Measurements from ENCODE around the gene TMEM39B.
"Not testable (repeated sequence)": the region's sequence is repeated elsewhere in the genome, so short reads cannot be mapped to it uniquely, and the experiment has no call there.

TMEM39B gene

DNA sequence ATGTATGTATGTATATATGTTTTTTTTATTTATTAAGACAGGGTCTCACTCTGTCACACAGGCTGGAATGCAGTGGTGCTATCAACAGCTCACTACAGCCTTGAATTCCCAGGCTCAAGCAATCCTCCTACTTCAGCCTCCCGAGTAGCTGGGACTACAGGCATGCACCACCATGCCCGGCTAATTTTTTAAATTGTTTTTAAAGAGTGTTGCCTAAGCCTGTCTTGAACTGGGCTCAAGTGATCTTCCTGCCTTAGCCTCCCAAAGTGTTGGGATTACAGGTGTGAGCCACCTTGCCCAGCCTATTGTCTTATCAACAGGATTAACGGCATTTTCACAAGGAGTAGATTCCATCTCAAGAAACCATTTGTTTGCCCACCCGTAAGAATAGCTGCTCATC, 40.7 kb downstream of the TMEM39B start:
- DNase-seq, result not testable (repeated sequence)

DNA sequence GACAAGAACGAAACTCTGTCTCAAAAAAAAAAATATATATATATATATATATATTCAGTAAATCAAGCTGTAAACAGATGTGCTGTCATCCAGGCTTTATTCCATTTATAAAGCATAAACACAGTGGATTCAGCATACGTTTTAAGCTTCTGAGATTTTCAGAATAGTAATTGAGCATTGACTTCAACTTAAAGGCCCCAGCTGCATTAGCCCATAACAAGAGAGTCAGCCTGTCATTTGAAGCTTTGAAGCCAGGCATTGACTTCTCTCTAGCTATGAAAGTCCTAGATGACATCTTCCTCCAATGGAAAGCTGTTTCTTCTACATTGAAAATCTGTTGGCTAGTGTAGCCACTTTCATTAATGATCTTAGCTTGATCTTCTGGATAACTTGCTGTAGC, 41.7 kb downstream of the TMEM39B start:
- DNase-seq, result no peak

DNA sequence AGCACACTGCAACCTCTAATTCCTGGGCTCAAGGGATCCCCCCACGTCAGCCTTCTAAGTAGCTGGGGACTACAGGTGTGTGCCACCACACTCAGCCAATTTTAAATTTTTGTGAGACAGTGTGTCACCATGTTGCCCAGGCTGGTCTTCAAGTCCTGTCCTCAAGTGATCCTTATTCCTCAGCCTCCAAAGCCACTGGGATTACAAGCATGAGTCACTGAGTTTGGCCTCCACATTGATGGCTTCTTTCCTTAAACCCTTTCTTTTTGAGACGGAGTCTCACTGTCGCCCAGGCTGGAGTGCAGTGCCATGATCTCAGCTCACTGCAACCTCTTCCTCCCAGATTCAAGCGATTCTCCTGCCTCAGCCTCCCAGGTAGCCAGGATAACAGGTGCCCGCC, 42.8 kb downstream of the TMEM39B start:
- no peak for DNase-seq

DNA sequence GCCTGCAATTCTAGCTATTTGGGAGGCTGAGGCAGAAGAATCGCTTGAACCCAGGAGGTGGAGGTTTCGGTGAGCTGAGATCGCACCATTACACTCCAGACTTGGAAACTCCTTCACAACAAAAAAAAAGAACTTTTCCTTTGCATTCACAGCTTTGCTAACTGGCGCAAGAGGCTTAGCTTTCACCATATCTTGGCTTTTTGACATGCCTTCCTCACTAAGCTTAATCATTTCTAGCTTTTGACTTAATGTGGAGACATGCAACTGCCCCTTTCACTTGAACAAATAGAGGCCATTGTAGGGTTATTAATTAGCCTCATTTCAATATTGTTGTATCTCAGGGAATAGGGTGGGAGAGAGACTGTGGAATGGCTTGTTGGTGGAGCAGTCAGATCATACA, 43.8 kb downstream of the TMEM39B start:
- no peak for DNase-seq

DNA sequence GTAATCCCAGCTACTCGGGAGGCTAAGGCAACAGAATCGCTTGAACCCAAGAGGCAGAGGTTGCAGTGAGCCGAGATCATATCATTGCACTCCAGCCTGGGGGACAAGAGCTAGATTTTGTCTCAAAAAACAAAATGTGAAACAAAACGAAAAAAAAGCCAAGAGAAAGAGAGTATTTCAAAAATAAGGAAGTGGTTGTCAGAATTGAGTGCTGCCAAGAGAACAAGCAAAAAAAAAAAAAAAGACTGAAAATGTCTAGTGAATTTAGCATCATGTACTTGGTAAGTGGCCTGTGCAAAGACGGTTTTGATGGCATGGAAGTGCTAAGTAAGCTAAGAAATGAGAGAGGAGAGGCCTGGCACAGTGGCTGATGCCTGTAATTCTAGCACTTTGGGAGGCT, 49.4 kb downstream of the TMEM39B start:
- peak; percentile 46 for DNase-seq

DNA sequence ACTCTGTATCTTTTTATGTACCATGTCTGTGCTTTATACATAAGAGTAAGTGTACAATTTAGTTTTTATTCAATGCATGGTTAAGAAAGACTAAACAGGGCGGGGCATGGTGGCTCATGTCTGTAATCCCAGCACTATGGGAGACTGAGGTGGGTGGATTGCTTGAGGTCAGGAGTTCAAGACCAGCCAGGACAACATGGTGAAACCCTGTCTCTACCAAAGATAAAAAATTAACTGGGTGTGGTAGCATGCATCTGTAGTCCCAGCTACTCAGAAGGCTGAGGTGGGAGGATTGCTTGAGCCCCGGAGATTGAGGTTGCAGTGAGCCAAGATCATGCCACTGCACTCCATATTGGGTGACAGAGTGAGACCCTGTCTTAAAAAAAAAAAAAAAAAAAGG, 50.6 kb downstream of the TMEM39B start:
- peak; percentile 55 for DNase-seq

DNA sequence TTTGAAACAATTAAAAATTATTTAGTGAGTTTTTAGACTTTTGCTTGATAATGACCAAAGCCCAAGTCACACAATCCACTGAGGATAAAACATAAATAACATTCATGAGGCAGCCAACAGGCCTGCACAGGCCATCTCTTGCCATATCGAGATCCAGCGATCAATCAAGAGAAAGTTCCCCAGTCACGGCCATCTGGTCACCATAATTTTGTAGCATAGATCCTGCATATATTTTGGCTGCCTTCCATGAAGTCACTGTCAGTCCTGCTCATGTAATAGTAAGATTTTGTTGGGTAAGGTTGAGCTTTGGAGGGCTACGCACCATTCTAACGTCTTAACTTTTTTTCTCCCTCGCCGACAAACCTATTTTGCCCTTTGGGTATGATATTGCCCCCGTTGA, 52.6 kb downstream of the TMEM39B start:
- no peak for DNase-seq

DNA sequence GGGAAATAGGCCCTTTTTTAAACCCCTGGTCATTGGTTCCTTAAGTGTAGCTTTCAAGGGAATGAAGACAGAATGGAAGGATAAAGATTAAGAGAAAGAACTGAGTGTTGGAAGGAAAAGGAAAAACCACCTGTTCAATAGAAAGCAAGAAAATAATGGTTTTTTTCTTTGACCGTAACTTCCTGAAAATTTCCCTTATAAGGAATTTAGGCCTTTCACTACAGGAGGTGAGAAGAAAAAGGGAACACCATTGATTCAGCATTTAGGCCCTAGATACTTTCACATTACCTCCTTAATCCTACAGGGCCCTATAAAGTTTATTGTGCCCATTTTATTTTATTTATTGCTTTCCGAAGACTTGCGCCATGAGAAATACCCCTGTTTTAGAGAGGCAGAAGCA, 54.0 kb downstream of the TMEM39B start:
- DNase-seq, result no peak

DNA sequence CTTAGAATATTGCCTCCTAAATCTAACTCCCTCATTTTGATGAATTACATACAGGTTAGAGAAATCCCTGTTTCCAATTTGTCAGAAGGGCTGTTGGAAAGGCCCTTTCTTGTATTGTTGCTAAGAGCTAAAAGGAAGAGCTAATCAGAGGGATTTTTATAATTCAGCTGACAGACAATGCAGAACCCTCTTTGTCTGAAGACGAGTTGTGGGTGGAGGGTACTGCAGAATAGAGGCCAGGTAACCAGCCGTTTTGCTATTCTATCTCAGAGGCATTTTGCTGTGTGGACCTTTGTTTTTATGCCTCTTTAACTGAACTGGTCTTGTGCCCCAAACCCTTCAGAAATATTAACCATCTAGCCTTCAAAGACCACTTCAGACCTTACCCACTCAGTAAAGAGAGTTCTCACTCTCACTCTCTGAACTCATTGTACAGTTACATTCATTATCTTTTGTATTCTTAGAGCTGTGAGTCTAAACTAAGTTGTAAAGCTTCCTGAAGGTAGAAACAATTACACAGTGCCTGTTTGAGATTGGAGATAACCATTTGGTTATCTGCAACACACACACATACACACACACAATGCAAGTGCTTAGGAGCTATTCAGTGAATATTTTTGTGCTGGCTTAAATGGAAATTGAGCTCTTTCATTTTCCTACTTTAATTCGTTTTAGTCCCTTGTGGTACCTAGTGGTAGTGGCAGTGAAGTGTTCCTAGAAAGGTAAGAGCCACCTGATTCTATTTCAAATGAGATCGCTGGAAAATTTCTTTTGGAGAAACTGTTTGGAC, 54.9 kb downstream of the TMEM39B start:
- peak; percentile 73 for DNase-seq

DNA sequence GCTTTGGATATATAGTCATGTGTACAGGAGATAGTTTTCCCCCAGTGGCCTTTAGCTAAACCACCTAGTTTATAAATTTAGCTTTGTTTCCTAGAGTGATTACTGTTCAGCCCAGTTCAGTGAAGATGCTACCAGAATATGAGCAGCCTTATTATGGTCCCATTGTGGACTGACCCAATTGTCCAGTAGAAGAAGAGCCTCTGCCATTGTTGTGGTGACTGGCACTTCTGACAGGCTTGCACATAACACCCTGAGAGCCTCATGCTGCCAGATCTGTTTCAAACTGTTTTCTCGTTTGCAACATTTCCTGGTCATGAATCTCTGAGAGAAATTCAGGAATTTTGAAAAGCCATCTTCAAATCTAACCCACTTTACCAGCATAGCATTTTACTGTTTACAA, 55.7 kb downstream of the TMEM39B start:
- no peak for DNase-seq

DNA sequence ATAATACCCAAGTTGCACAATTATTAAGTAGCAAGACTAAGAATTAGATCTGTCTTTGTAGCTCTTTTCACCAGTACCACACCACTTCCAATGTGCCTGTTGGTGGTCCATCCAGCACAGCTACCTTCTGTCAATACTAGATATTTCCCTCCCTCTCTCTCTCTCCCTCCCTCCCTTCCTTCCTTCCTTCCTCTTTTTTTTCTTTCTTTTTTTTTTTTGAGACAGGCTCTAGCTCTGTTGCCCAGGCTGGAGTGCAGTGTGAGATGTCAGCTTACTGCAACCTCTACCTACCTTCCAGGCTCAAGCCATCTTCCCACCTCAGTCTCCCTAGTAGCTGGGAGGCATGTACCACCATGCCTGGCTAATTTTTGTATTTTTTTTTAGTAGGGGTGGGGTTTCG, 56.2 kb downstream of the TMEM39B start:
- DNase-seq, result no peak

DNA sequence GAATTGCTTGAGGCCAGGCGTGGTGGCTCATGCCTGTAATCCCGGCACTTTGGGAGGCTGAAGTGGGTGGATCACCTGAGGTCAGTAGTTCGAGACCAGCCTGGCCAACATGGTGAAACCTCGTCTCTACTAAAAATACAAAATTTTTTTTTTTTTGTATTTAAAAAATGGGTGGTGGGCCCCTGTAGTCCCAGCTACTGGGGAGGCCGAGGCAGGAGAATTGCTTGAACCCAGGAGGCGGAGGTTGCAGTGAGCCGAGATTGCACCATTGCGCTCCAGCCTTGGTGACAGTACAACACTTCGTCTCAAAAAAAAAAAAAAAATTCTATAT, 61.2 kb downstream of the TMEM39B start:
- DNase-seq, result not testable (repeated sequence)

DNA sequence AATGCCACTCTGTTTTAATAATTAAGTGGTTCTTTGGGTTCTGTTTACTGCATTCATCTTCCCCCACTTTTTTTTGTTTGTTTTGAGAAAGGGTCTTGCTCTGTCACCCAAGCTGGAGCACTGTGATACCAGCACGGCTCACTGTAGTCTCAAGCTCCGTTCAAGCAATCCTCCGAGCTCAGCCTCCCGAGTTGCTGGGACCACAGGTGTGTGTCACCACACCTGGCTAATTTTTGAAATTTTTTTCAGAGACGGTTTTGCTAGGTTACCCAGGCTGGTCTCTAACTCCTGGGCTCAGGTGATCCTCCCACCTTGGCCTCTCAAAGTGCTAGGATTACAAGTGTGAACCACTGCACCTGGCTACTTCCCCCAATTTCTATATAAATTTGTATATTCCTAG, 64.4 kb downstream of the TMEM39B start:
- no peak for DNase-seq

DNA sequence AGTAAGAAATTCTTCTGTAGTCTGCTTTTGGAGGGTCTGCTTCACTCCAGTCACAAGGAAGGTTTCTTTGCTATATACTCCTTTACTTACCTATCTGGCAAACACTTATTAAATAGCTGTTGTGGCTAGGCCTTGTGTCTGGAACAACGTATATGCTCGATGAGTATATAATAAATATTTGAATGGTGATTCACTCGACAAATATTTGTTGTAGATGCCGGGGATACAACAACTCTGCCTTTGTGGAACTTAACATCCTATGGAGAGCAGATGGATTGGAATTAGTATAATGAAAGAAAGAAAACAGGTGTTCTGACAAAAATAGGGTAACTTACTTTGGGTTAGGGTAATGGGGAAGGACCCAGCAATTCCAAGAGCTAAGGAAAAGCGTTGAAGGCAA, 66.2 kb downstream of the TMEM39B start:
- no peak for DNase-seq

DNA sequence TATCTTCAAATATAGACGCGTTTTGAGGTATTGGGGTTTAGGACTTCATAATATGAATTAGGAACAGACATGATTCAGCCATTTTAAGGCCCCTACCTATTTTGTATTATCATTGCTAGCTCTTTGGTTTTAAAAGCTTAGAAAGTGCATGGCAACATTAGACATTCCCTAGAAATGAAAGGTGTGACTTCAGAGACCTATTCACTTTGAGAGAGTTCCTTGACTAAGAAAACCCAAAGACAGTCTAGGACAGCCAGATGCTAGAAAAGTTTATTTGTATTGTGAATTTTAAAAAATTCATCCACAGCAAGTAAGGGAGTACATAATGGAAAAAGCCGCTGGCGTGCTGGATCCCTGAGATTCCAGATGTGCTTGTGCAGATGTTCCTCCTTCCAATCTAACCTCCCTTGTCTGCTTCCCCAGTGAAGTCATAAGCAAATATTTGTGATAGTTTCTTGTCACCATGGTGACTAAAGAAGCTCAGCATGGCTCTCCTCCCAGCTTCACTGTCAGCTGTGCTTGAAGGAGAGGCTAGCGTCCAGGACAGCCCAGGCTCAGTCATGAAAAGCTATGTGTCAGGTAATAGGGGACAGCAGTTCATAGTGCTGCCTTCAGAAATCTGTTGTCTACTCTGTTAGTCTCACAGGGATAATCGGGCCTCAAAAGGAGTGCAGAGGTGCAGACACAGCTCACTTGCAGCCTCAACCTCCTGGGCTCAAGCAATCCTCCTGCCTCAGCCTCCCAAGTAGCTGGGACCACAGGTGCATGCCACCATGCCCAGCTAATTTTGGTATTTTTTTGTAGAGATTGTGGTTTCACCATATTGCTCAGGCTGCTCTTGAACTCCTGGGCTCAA, 69.9 kb downstream of the TMEM39B start:
- DNase-seq, result peak; percentile 17

DNA sequence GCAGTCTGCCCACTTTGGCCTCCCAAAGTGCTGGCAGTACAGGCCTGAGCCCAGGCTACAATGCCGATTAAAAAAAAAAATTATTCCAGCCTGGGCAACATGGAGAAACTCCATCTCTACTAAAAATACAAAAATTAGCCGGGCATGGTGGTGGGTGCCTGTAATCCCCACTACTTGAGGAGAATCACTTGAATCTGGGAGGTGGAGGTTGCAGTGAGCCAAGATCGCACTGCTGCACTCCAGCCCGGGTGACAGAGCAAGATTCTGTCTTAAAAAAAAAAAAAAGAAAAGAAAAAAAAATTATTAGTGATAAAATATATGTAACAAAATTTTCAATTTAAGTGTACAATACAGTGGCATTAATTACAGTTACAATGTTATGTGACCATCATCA, 70.6 kb downstream of the TMEM39B start:
- DNase-seq, result not testable (repeated sequence)

DNA sequence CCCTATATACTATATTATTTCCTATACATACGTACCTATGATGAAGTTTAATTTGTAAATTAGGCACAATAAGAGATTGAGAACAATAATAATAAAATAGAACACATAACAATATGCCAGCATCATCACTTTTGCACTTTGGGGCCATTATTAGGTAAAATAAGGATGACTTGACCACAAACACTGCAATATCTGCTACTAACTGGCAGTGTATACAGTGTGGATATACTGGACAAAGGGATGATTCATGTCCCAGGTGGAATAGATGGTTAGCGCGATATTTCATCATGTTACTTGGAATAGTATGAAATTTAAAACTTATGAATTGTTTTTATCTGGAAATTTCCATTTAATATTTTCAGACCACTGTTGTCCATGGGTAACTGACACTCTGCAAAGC, 71.3 kb downstream of the TMEM39B start:
- DNase-seq, result no peak

DNA sequence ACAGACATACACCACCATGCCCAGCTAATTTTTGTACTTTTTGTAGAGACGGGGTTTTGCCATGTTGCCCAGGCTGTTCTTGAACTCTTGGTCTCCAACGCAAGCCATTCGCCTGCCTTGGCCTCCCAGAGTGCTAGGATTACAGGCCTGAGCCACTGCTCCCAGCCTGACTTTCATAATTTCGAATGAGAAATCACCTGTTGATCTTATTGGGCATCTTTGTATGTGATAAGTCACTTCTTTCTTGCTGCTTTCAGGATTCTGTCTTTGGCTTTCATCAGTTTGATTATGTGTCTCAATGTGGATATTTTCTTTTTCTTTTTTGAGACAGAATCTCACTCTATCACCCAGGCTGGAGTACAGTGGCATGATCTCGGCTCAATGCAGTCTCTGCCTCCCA, 75.1 kb downstream of the TMEM39B start:
- not testable (repeated sequence) for DNase-seq

DNA sequence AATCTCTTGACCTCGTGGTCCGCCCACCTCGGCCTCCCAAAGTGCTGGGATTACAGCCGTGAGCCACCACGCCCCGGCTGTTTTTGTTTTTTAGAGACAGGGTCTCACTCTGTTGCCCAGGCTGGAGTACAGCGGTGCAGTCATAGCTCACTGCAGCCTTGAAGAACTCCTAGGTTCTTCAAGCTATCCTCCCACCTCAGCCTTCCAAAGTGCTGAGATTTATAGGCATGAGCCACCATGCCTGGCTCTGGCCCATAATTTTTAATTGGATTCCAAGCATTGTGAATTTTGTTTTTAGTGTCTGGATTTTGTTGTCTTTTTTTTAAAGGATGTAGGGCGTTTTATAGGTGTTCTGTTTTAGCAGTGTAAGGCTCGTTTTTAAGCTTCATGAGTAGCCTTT, 78.1 kb downstream of the TMEM39B start:
- no peak for DNase-seq

DNA sequence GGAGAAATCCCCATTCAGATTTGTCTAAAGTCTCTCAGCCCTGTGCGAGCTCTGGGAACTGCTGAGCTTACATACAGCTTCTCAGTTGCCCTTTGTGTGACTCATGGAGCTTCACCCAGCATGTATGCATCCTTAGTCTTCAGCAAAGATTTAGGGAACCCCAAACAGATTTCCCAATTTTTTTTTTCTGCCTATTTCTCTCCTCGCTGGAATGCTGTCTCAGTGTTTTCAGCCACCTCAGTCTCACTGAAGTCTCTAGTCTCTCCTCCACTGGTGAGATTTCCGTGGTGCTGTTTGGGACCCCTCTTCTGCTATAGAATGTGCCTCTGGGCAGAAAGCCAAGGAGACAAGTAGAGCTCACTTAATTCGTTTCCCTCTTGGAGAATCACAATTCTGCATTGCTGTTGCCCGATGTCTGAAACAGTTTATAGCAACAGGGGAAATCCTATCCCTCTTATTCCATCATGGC, 78.6 kb downstream of the TMEM39B start:
- DNase-seq, result no peak

Measured in hematopoietic multipotent progenitor cell treated with erythropoietin and hydrocortisone succinate and interleukin-3 and kit ligand, for 6 days (in vitro differentiated cells).